T-cell (primary cell): ENCODE measurements around the gene OGA. TPM values are rescaled to one million over a fixed set of nuclear protein-coding genes. Genes with fewer than 3 reads are reported as not detected.

Experiments used
- ATAC-seq, 4 experiments: fragments of 200-7000 bp in 3 of 4; fragments of 150-1000 bp in 1 of 4; cut with Tn5 transposase; replicated peaks in 1 of 4; 1 replicate in 3 of 4; 2 replicates in 1 of 4; pipeline ENCODE4 v1.10.0; 2021; ENCODE audit warnings: moderate library complexity in 3 of 4, mild to moderate bottlenecking in 2 of 4, moderate number of reproducible peaks in 1 of 4
- CTCF ChIA-PET, 2 donors: fragments of 300-600 bp; sonication (Branson Sonifier 250); formaldehyde crosslinking; loops; one replicate each; lab custom pipeline; 2022; ENCODE audit warnings: antibody characterized with exemption in 2 of 2; lab: Charles Lee
- POLR2A ChIA-PET, 2 donors: fragments of 300-600 bp; sonication (Branson Sonifier 250); formaldehyde crosslinking; loops; one replicate each; lab custom pipeline; 2022; ENCODE audit warnings: antibody characterized with exemption in 2 of 2; lab: Charles Lee
- DNase-seq, 35 experiments: peaks; one replicate each; pipeline versions ENCODE4 v3.0.0 to v3.0.0-alpha.2; 2013 to 2023
- H3K27ac ChIP-seq: one replicate; pipeline ENCODE4 v1.5.1; 2013; ENCODE audit warnings: low read length
- H3K27me3 ChIP-seq, 2 experiments: replicated peaks in 1 of 2; 1 replicate in 1 of 2; 2 replicates in 1 of 2; pipeline versions ENCODE4 v1.6.1 to v1.7.0; 2013; ENCODE audit warnings: low read length in 1 of 2, mixed read lengths in 1 of 2; ENCODE audit not compliant: control insufficient read depth in 2 of 2, insufficient read depth in 2 of 2; ENCODE audit errors: extremely low read depth in 1 of 2
- H3K36me3 ChIP-seq, 2 donors: 1 replicate in 1 of 2; 2 replicates in 1 of 2; pipeline versions ENCODE4 v1.6.1 to v1.7.0; 2013; ENCODE audit warnings: low read length in 1 of 2; ENCODE audit not compliant: control insufficient read depth in 2 of 2, insufficient read depth in 1 of 2; ENCODE audit errors: extremely low read depth in 1 of 2
- H3K4me1 ChIP-seq, 2 experiments: 1 replicate in 1 of 2; 2 replicates in 1 of 2; pipeline versions ENCODE4 v1.6.1 to v1.7.0; 2013; ENCODE audit warnings: low read length in 2 of 2, mixed read lengths in 1 of 2; ENCODE audit not compliant: insufficient read depth in 2 of 2, control insufficient read depth in 1 of 2; ENCODE audit errors: extremely low read depth in 1 of 2
- H3K4me3 ChIP-seq, 2 donors: 1 replicate in 1 of 2; 2 replicates in 1 of 2; pipeline versions ENCODE4 v1.5.1 to v1.7.0; 2013; ENCODE audit warnings: mild to moderate bottlenecking in 2 of 2, low read length in 1 of 2, moderate library complexity in 1 of 2; ENCODE audit not compliant: control insufficient read depth in 1 of 2; ENCODE audit errors: extremely low read depth in 1 of 2
- H3K9me3 ChIP-seq: 2 replicates; pipeline ENCODE4 v1.7.0; 2013
- H3K27ac Mint-ChIP-seq, 2 donors: one replicate each; pipeline ENCODE4 v1.8.0; 2020 to 2021; ENCODE audit warnings: mild to moderate bottlenecking in 2 of 2, mixed read lengths in 2 of 2
- H3K27me3 Mint-ChIP-seq, 2 donors: one replicate each; pipeline ENCODE4 v1.8.0; 2021 to 2022; ENCODE audit warnings: mixed read lengths in 2 of 2
- H3K36me3 Mint-ChIP-seq: one replicate; pipeline ENCODE4 v1.8.0; 2021; ENCODE audit warnings: mixed read lengths
- H3K4me1 Mint-ChIP-seq, 3 donors: one replicate each; pipeline ENCODE4 v1.8.0; 2020 to 2022; ENCODE audit warnings: mixed read lengths in 3 of 3, mild to moderate bottlenecking in 1 of 3
- H3K4me3 Mint-ChIP-seq, 3 donors: one replicate each; pipeline ENCODE4 v1.8.0; 2020 to 2022; ENCODE audit warnings: mild to moderate bottlenecking in 3 of 3, mixed read lengths in 3 of 3, moderate library complexity in 3 of 3
- H3K9me3 Mint-ChIP-seq, 3 donors: one replicate each; pipeline ENCODE4 v1.8.0; 2020 to 2022; ENCODE audit warnings: mixed read lengths in 3 of 3
- WGBS: methylation state at CpG from one replicate; pipeline ENCODE4 v1.1.5; 2013; ENCODE audit warnings: missing lambda C conversion rate; ENCODE audit not compliant: insufficient coverage; 5-methylcytosine and 5-hydroxymethylcytosine counted together
- total RNA-seq, 35 experiments: library from RNA in 6 of 35; stranded (reverse) in 6 of 35; fragments of 120-200 nt in 1 of 35; gene quantifications; one replicate each; pipeline versions ENCODE4 v1.2.1 to v1.2.4 and lab custom pipeline; 2013 to 2026

OGA gene
- total RNA-seq, 5 donors from 2014 or later (not counting 1 experiment from before 2014, with no cell fraction given): 232 to 364 (median 244) TPM

GRCh38 chr10:101832325-101832771 is 14.1 kb upstream of the OGA start:
- H3K9me3 ChIP-seq: no peaks in the 10 kb centered on the region
- Mint-ChIP-seq H3K27ac (peak overlapping the region; percentile 93 to 98), H3K36me3 (no peaks in the 10 kb centered on the region), H3K9me3 (no peaks in the 10 kb centered on the region), H3K4me3 (peak overlapping the region in 1 of 3 donors; percentile 94), H3K27me3 (no peaks in the 10 kb centered on the region), H3K4me1 (peaks cover 59 to 65% (median 60%) of the 10 kb centered on the region in 3 donors)
- H3K27ac ChIP-seq: peak overlapping the region; percentile 93
- POLR2A ChIA-PET: no interaction called here
- CTCF ChIA-PET: interaction anchor here (1.0 to 1.6 kb wide), 3 partner anchors 9 to 14 kb away, joined by 3 to 5 read pairs (median 5); partner anchors contain the start of gene OGA (in 1 of the 2)
- DNase-seq (no peak), ATAC-seq (no peak)
- 95% methylated on average over 3 of the region's 4 CpGs for whole genome bisulfite sequencing
- peaks cover 45 to 79% of the 10 kb centered on the region in 2 experiments for H3K4me1 ChIP-seq
- H3K36me3 ChIP-seq: peaks cover 0 to 5% of the 10 kb centered on the region in 2 donors
- H3K4me3 ChIP-seq: no peak overlapping the region
- H3K27me3 ChIP-seq: no peaks in the 10 kb centered on the region

GRCh38 chr10:101831169-101831811 is 13.0 kb upstream of the OGA start:
- DNase-seq (no peak), ATAC-seq (no peak)
- CTCF ChIA-PET: interaction anchor here (0.6 to 1.6 kb wide), 3 partner anchors 9 to 612 kb away, joined by 3 to 9 read pairs (median 5); no protein-coding TSS in a partner anchor
- Mint-ChIP-seq H3K9me3 (no peaks in the 10 kb centered on the region), H3K36me3 (no peaks in the 10 kb centered on the region), H3K27me3 (no peaks in the 10 kb centered on the region), H3K4me3 (peak overlapping the region; percentile 78 to 94 (median 80)), H3K27ac (peak overlapping the region; percentile 98 to 99), H3K4me1 (peaks cover 59 to 63% (median 60%) of the 10 kb centered on the region in 3 donors)
- H3K27me3 ChIP-seq: no peaks in the 10 kb centered on the region
- POLR2A ChIA-PET: no interaction called here
- H3K4me3 ChIP-seq: peak overlapping the region; percentile 28 to 54
- WGBS: 51% methylated on average over 2 of the region's 9 CpGs
- H3K36me3 ChIP-seq: peaks cover 0 to 5% of the 10 kb centered on the region in 2 donors
- H3K4me1 ChIP-seq: peaks cover 45 to 77% of the 10 kb centered on the region in 2 experiments
- no peaks in the 10 kb centered on the region for H3K9me3 ChIP-seq
- H3K27ac ChIP-seq: peak overlapping the region; percentile 93

- Mint-ChIP-seq H3K4me1 (peaks cover 52 to 58% (median 54%) of the 10 kb centered on the region in 3 donors), H3K27ac (peak overlapping the region; percentile 98 to 99), H3K27me3 (no peaks in the 10 kb centered on the region), H3K9me3 (no peaks in the 10 kb centered on the region), H3K36me3 (no peaks in the 10 kb centered on the region), H3K4me3 (peak overlapping the region; percentile 78 to 94 (median 80))
- H3K36me3 ChIP-seq: peaks cover 0 to 5% of the 10 kb centered on the region in 2 donors
- H3K27ac ChIP-seq: peak overlapping the region; percentile 93
- no peaks in the 10 kb centered on the region for H3K27me3 ChIP-seq
- CTCF ChIA-PET: interaction anchor here in 1 of 2 donors (1.4 to 1.5 kb wide), 2 partner anchors 9 to 10 kb away, joined by 4 to 9 read pairs; no protein-coding TSS in a partner anchor
- peak; percentile 79 to 82 (median 80) for ATAC-seq
- H3K4me3 ChIP-seq: peak overlapping the region; percentile 28 to 54
- H3K9me3 ChIP-seq: no peaks in the 10 kb centered on the region
- peaks cover 42 to 70% of the 10 kb centered on the region in 2 experiments for H3K4me1 ChIP-seq
- 3% methylated on average over 39 of the region's 56 CpGs for WGBS
- DNase-seq: peak; percentile 87 to 97 (median 93)
- POLR2A ChIA-PET: no interaction called here
These were observed 12.3 kb upstream of the OGA start for GRCh38 chr10:101830322-101831168.

GRCh38 chr10:101829561-101830315 is 11.5 kb upstream of the OGA start:
- Mint-ChIP-seq H3K4me3 (peak overlapping the region; percentile 78 to 94 (median 80)), H3K36me3 (no peaks in the 10 kb centered on the region), H3K27ac (peak overlapping the region; percentile 98 to 99), H3K27me3 (no peaks in the 10 kb centered on the region), H3K4me1 (peaks cover 44 to 52% (median 49%) of the 10 kb centered on the region in 3 donors), H3K9me3 (no peaks in the 10 kb centered on the region)
- CTCF ChIA-PET: interaction anchor here (0.6 to 1.4 kb wide), 3 partner anchors 11 to 34 kb away, joined by 4 read pairs; no protein-coding TSS in a partner anchor
- peak; percentile 40 to 80 (median 66) for DNase-seq
- Histone ChIP-seq H3K27ac (peak overlapping the region; percentile 93), H3K27me3 (no peaks in the 10 kb centered on the region), H3K4me3 (peak overlapping the region; percentile 28 to 54), H3K36me3 (peaks cover 0 to 5% of the 10 kb centered on the region in 2 donors), H3K9me3 (no peaks in the 10 kb centered on the region), H3K4me1 (peaks cover 34 to 62% of the 10 kb centered on the region in 2 experiments)
- ATAC-seq: peak; percentile 9 to 36 (median 14)
- 34% methylated on average over 8 of the region's 31 CpGs for WGBS
- POLR2A ChIA-PET: no interaction called here

- Mint-ChIP-seq H3K9me3 (no peaks in the 10 kb centered on the region), H3K27ac (peak overlapping the region in 1 of 2 donors; percentile 49), H3K4me3 (peak overlapping the region in 2 of 3 donors; percentile 9 to 94), H3K4me1 (peaks cover 37 to 44% (median 41%) of the 10 kb centered on the region in 3 donors), H3K27me3 (no peaks in the 10 kb centered on the region), H3K36me3 (no peaks in the 10 kb centered on the region)
- POLR2A ChIA-PET: interaction anchor here in 1 of 2 donors (0.6 kb wide), 1 partner anchor 27 kb away, joined by 5 read pairs; no protein-coding TSS in a partner anchor
- H3K4me1 ChIP-seq: peaks cover 26 to 54% of the 10 kb centered on the region in 2 experiments
- H3K36me3 ChIP-seq: peaks cover 0 to 5% of the 10 kb centered on the region in 2 donors
- no peak overlapping the region for H3K4me3 ChIP-seq
- CTCF ChIA-PET: interaction anchor here (0.6 to 1.7 kb wide), 5 partner anchors 10 to 17 kb away, joined by 3 to 9 read pairs (median 4); partner anchors contain the start of genes KCNIP2 (in 1 of the 2) and OGA (in 1 of the 2)
- peak overlapping the region; percentile 16 for H3K27ac ChIP-seq
- H3K27me3 ChIP-seq: no peaks in the 10 kb centered on the region
- ATAC-seq (no peak), DNase-seq (no peak)
- H3K9me3 ChIP-seq: no peaks in the 10 kb centered on the region
- 85% methylated on average over 15 of the region's 39 CpGs for WGBS
These were observed 10.7 kb upstream of the OGA start for GRCh38 chr10:101828766-101829551.
